H1 (cell line): ENCODE results near the gene GPR68. TPM values are rescaled to one million over a fixed set of nuclear protein-coding genes. Genes with fewer than 3 reads are reported as not detected.

Experiments used
- CTCF ChIA-PET: fragments of 300-600 bp; sonication (Branson Sonifier 250); formaldehyde crosslinking; loops from one replicate; lab custom pipeline; 2021; ENCODE audit not compliant: partially characterized antibody; lab: Charles Lee
- POLR2A ChIA-PET: fragments of 300-600 bp; sonication (Branson Sonifier 250); formaldehyde crosslinking; loops from one replicate; lab custom pipeline; 2021; ENCODE audit warnings: inconsistent platforms; ENCODE audit not compliant: partially characterized antibody; lab: Charles Lee
- DNase-seq, 2 experiments: peaks; one replicate each; pipeline versions ENCODE4 v3.0.0 to v3.0.0-alpha.2; 2010 to 2022; ENCODE audit warnings: low spot score in 2 of 2, low read depth in 1 of 2, mixed read lengths in 1 of 2
- FAIRE-seq: peaks from 2 replicates; lab custom pipeline; 2011; peaks lifted over from hg19 to GRCh38; lab: Jason Lieb, UNC
- H2AFZ ChIP-seq: 2 replicates; pipeline ENCODE4 v1.8.1; 2012; ENCODE audit warnings: low read length, inconsistent platforms
- H2AK5ac ChIP-seq: 2 replicates; pipeline ENCODE4 v1.6.1; 2013; ENCODE audit warnings: low read depth, low read length
- H2BK120ac ChIP-seq: replicated peaks from 2 replicates; pipeline ENCODE3; 2013; ENCODE audit warnings: low read depth, low read length, inconsistent platforms
- H2BK12ac ChIP-seq: 2 replicates; pipeline ENCODE4 v1.6.1; 2013; ENCODE audit warnings: low read depth, low read length
- H2BK15ac ChIP-seq: 2 replicates; pipeline ENCODE4 v1.6.1; 2013; ENCODE audit warnings: low read length
- H2BK20ac ChIP-seq: 2 replicates; pipeline ENCODE4 v1.6.1; 2013; ENCODE audit warnings: low read length
- H2BK5ac ChIP-seq: 2 replicates; pipeline ENCODE4 v1.6.1; 2013; ENCODE audit warnings: low read depth, low read length
- H3K14ac ChIP-seq: 2 replicates; pipeline ENCODE4 v1.6.1; 2013; ENCODE audit warnings: inconsistent platforms; ENCODE audit not compliant: insufficient read length
- H3K18ac ChIP-seq: 2 replicates; pipeline ENCODE4 v1.6.1; 2013; ENCODE audit warnings: low read length; ENCODE audit errors: extremely low read depth
- H3K23ac ChIP-seq: 2 replicates; pipeline ENCODE4 v1.6.1; 2013; ENCODE audit warnings: inconsistent platforms; ENCODE audit not compliant: insufficient read length
- H3K23me2 ChIP-seq: 2 replicates; pipeline ENCODE4 v1.6.1; 2013; ENCODE audit warnings: low read depth, low read length
- H3K27ac ChIP-seq: 2 replicates; pipeline ENCODE4 v1.6.1; 2011; ENCODE audit warnings: low read depth, low read length, inconsistent platforms
- H3K27me3 ChIP-seq, 4 experiments: replicated peaks in 1 of 4; 1 replicate in 1 of 4; 2 replicates in 3 of 4; pipeline versions ENCODE4 v1.6.1 to v1.8.1; 2011 to 2013; ENCODE audit warnings: low read length in 3 of 4, mild to moderate bottlenecking in 3 of 4, inconsistent platforms in 2 of 4, mixed read lengths in 2 of 4, moderate library complexity in 1 of 4; ENCODE audit not compliant: control insufficient read depth in 3 of 4, insufficient read depth in 3 of 4; ENCODE audit errors: extremely low read depth in 1 of 4
- H3K36me3 ChIP-seq, 4 experiments: 2 replicates each; pipeline versions ENCODE4 v1.6.1 to v1.8.1; 2011 to 2013; ENCODE audit warnings: mild to moderate bottlenecking in 4 of 4, low read length in 3 of 4, moderate library complexity in 2 of 4, control low read depth in 1 of 4, inconsistent platforms in 1 of 4; ENCODE audit not compliant: insufficient read depth in 4 of 4, control insufficient read depth in 2 of 4
- H3K4ac ChIP-seq: replicated peaks from 2 replicates; pipeline ENCODE3; 2013; ENCODE audit warnings: low read length, low read depth, mixed read lengths, inconsistent platforms; ENCODE audit not compliant: insufficient read length
- H3K4me1 ChIP-seq, 4 experiments: replicated peaks in 1 of 4; 1 replicate in 1 of 4; 2 replicates in 3 of 4; pipeline versions ENCODE4 v1.6.1 to v1.8.1; 2011 to 2013; ENCODE audit warnings: low read length in 3 of 4, inconsistent platforms in 2 of 4, mixed read lengths in 1 of 4; ENCODE audit not compliant: insufficient read depth in 4 of 4, control insufficient read depth in 3 of 4
- H3K4me2 ChIP-seq, 2 experiments: 2 replicates each; pipeline versions ENCODE4 v1.6.1 to v1.8.1; 2011 to 2013; ENCODE audit warnings: low read depth in 2 of 2, low read length in 2 of 2, control low read depth in 1 of 2, inconsistent platforms in 1 of 2, mild to moderate bottlenecking in 1 of 2; ENCODE audit not compliant: insufficient read depth in 1 of 2
- H3K4me3 ChIP-seq, 4 experiments: fragments of 200-600, 300-600 bp in 1 of 4; sonication (generic), shearing (Covaris generic), sonication (Bioruptor Twin) in 1 of 4; 2 replicates each; pipeline versions ENCODE4 v1.5.1 to v1.8.1; 2011 to 2016; ENCODE audit warnings: low read length in 4 of 4, low read depth in 3 of 4, control low read depth in 2 of 4, inconsistent platforms in 2 of 4, mild to moderate bottlenecking in 2 of 4, mixed read lengths in 1 of 4, moderate library complexity in 1 of 4; ENCODE audit not compliant: insufficient read depth in 2 of 4; ENCODE audit errors: extremely low read depth in 1 of 4
- H3K56ac ChIP-seq: replicated peaks from 2 replicates; pipeline ENCODE3; 2013; ENCODE audit warnings: low read depth, mild to moderate bottlenecking, mixed read lengths, low read length, inconsistent platforms; ENCODE audit not compliant: insufficient read length
- H3K79me1 ChIP-seq: 2 replicates; pipeline ENCODE4 v1.6.1; 2013; ENCODE audit warnings: low read depth, low read length, control low read depth
- H3K79me2 ChIP-seq, 2 experiments: 2 replicates each; pipeline versions ENCODE4 v1.6.1 to v1.8.1; 2012 to 2013; ENCODE audit warnings: low read length in 2 of 2, mild to moderate bottlenecking in 2 of 2, inconsistent platforms in 1 of 2; ENCODE audit not compliant: insufficient read depth in 2 of 2, control insufficient read depth in 1 of 2
- H3K9ac ChIP-seq, 4 experiments: replicated peaks in 1 of 4; 1 replicate in 1 of 4; 2 replicates in 3 of 4; pipeline versions ENCODE4 v1.6.1 to v1.8.1; 2011 to 2013; ENCODE audit warnings: low read depth in 3 of 4, low read length in 3 of 4, control low read depth in 2 of 4, mild to moderate bottlenecking in 2 of 4, moderate library complexity in 2 of 4, inconsistent platforms in 1 of 4; ENCODE audit errors: extremely low read depth in 1 of 4
- H3K9me3 ChIP-seq, 2 experiments: 2 replicates each; pipeline versions ENCODE4 v1.6.1 to v1.8.1; 2012 to 2013; ENCODE audit warnings: mild to moderate bottlenecking in 2 of 2, moderate library complexity in 2 of 2, control low read depth in 1 of 2, inconsistent platforms in 1 of 2, low read depth in 1 of 2, low read length in 1 of 2, mixed read lengths in 1 of 2; ENCODE audit not compliant: insufficient read depth in 2 of 2
- H4K20me1 ChIP-seq, 2 experiments: replicated peaks in 1 of 2; 2 replicates each; pipeline versions ENCODE3 to v1.8.1; 2011 to 2013; ENCODE audit warnings: inconsistent platforms in 2 of 2, low read length in 2 of 2, mild to moderate bottlenecking in 1 of 2; ENCODE audit not compliant: insufficient read depth in 2 of 2, control insufficient read depth in 1 of 2
- H4K5ac ChIP-seq: 2 replicates; pipeline ENCODE4 v1.6.1; 2013; ENCODE audit warnings: low read length, low read depth, mixed read lengths, inconsistent platforms; ENCODE audit not compliant: insufficient read length
- H4K8ac ChIP-seq: 2 replicates; pipeline ENCODE4 v1.8.0; 2013; ENCODE audit warnings: mild to moderate bottlenecking, moderate library complexity, low read length, inconsistent platforms; ENCODE audit not compliant: insufficient read depth; ENCODE audit errors: extremely low read depth
- H4K91ac ChIP-seq: replicated peaks from 2 replicates; pipeline ENCODE3; 2013; ENCODE audit warnings: low read length, mixed read lengths, inconsistent platforms; ENCODE audit not compliant: insufficient read length
- CBX8 ChIP-seq: fragments of 300-800, 300-1000 bp; sonication (generic); IDR thresholded peaks from 2 replicates; pipeline ENCODE4 v1.7.1; 2016; ENCODE audit warnings: low read depth, low read length, borderline replicate concordance
- CTBP2 ChIP-seq: IDR thresholded peaks from 2 replicates; pipeline ENCODE4 v1.7.0; 2011; ENCODE audit warnings: borderline replicate concordance, mild to moderate bottlenecking, moderate library complexity, mixed read lengths, low read length; ENCODE audit not compliant: insufficient read depth, insufficient read length
- GTF2F1 ChIP-seq: IDR thresholded peaks from 2 replicates; pipeline ENCODE4 v1.6.1; 2012; ENCODE audit warnings: low read depth, low read length, improper control_type of control experiment, borderline replicate concordance
- SIRT6 ChIP-seq: IDR thresholded peaks from one replicate; pipeline ENCODE4 v1.7.1; 2012; ENCODE audit warnings: low read length, inconsistent platforms
- SP4 ChIP-seq: IDR thresholded peaks from 2 replicates; pipeline ENCODE4 v1.6.1; 2012; ENCODE audit warnings: low read length, inconsistent platforms
- SRF ChIP-seq: IDR thresholded peaks from 2 replicates; pipeline ENCODE4 v1.6.1; 2011; ENCODE audit warnings: mild to moderate bottlenecking, low read depth, low read length, moderate library complexity
- TAF7 ChIP-seq: optimal IDR thresholded peaks from 2 replicates; pipeline ENCODE3; 2011; ENCODE audit warnings: low read depth, mild to moderate bottlenecking, inconsistent platforms, low read length, moderate library complexity, borderline replicate concordance
- TCF12 ChIP-seq: IDR thresholded peaks from 2 replicates; pipeline ENCODE4 v1.6.1; 2011; ENCODE audit warnings: low read depth, mild to moderate bottlenecking, low read length
- WGBS, 2 experiments: shearing (Covaris generic) in 1 of 2; methylation state at CpG; one replicate each; pipeline versions ENCODE4 v1.1.6 to v1.1.7; 2013 to 2015; ENCODE audit warnings: low lambda C conversion rate in 2 of 2, mixed read lengths in 2 of 2, inconsistent platforms in 1 of 2, low coverage in 1 of 2, missing lambda C conversion rate in 1 of 2; ENCODE audit not compliant: insufficient replicate concordance in 2 of 2, insufficient coverage in 1 of 2, insufficient read length in 1 of 2; ENCODE audit errors: extremely low coverage in 1 of 2, missing lambda C conversion rate in 1 of 2; 5-methylcytosine and 5-hydroxymethylcytosine counted together
- polyA plus RNA-seq, 7 experiments: library from polyadenylated mRNA; depleted of rRNA in 3 of 7; stranded (reverse) in 5 of 7; unstranded in 2 of 7; fragments of >200 nt in 5 of 7; fragments of 200-250 nt in 2 of 7; gene quantifications; 1 replicate in 5 of 7; 2 replicates in 1 of 7; 4 replicates in 1 of 7; pipeline versions ENCODE4 v1.2.1 to v1.2.3, GENCODE V29; 2011 to 2013; ENCODE audit warnings: missing spikeins in 2 of 7, mixed read lengths in 2 of 7
- total RNA-seq: library from RNA; stranded (reverse); fragmentation: NEBNext Ultra II Directional; extraction: Animal tissue kit (Norgen Biotek cat#: 25700); gene quantifications from 2 replicates; pipeline ENCODE4 v1.2.1, GENCODE V29; 2021
- TF ChIP-seq, protein P1 (sequence below): IDR thresholded peaks from 2 replicates; pipeline ENCODE4 v1.6.1; 2011; ENCODE audit warnings: low read depth, mild to moderate bottlenecking, low read length; ENCODE audit not compliant: insufficient read depth
- TF ChIP-seq, protein P2 (sequence below): IDR thresholded peaks from 2 replicates; pipeline ENCODE4 v1.6.1; 2012; ENCODE audit warnings: inconsistent platforms
- TF ChIP-seq, protein P3 (sequence below): IDR thresholded peaks from 2 replicates; pipeline ENCODE4 v1.6.1; 2011; ENCODE audit warnings: low read length, improper control_type of control experiment

The GPR68 gene
- total and polyA plus RNA-seq, 2 of the 8 experiments (the other 6 are each of a cell fraction or from before 2014, with no cell fraction given): 0.22 to 0.76 TPM

DNA sequence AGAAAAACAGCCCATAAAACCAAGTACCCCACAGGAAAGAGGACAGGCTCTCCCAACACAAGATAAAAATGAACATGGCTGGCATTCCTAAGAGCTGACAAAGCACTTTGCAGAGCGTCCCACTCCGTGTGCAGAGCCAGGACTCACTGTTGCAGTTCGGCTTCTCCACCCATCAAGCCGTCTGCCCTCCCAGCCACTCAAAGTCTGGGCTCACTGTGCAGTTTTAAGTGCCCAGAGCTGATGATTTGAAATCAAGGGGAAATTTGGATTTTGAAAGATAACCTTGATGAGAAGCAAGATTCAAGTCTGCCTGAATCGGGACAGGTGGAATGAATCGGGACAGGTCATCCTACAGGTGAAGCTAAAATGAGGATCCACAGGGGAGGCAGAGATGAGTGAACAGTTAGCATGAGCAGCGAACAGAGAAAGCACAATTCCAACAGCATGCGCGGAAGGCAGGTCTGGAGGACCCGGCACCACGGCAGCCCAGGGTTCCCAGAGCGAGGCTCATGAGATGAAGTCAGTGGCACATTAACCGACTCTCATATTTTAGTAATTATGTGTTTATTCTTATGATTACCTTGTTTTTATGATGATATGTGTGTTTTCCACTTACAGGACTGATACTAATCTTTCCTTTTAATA lies 39.8 kb upstream of the GPR68 start:
- H2AFZ ChIP-seq: no peak overlapping the region
- no peak overlapping the region for H3K14ac ChIP-seq
- 94% methylated on average over 13 of the region's 13 CpGs; no CpG with 5 or more reads in 1 of the 2 experiments for whole genome bisulfite sequencing, 2 experiments
- no peak overlapping the region for H3K27ac ChIP-seq
- peaks cover 12 to 57% (median 38%) of the 10 kb centered on the region in 4 experiments for H3K36me3 ChIP-seq
- H4K20me1 ChIP-seq: peaks cover 1 to 3% of the 10 kb centered on the region in 2 experiments
- no peak overlapping the region for H3K9ac ChIP-seq
- H3K4me1 ChIP-seq: no peaks in the 10 kb centered on the region
- peak overlapping the region; percentile 26; the same call in 1 of the 2 replicates for H4K8ac ChIP-seq
- POLR2A ChIA-PET: no interaction called here
- H3K4me2 ChIP-seq: no peak overlapping the region
- no peak overlapping the region for H2BK12ac ChIP-seq
- no peak overlapping the region for H3K23ac ChIP-seq
- H3K18ac ChIP-seq: no peak overlapping the region
- no peak overlapping the region for H3K56ac ChIP-seq
- H3K23me2 ChIP-seq: no peaks in the 10 kb centered on the region
- H2BK15ac ChIP-seq: no peak overlapping the region
- H4K91ac ChIP-seq: no peak overlapping the region
- no peaks in the 10 kb centered on the region for H3K79me1 ChIP-seq
- H3K4ac ChIP-seq: no peak overlapping the region
- no peak overlapping the region for H2AK5ac ChIP-seq
- CTCF ChIA-PET: interaction anchor here (0.7 to 7.5 kb wide), 8 partner anchors 13 to 108 kb away, joined by 3 to 84 read pairs (median 6); no protein-coding TSS in a partner anchor
- no peak for FAIRE-seq
- H2BK120ac ChIP-seq: no peak overlapping the region
- H2BK20ac ChIP-seq: no peak overlapping the region
- H2BK5ac ChIP-seq: no peak overlapping the region
- H3K27me3 ChIP-seq: no peaks in the 10 kb centered on the region
- H3K79me2 ChIP-seq: no peaks in the 10 kb centered on the region
- no peak overlapping the region for H4K5ac ChIP-seq
- no peaks in the 10 kb centered on the region for H3K9me3 ChIP-seq
- DNase-seq: no peak
- H3K4me3 ChIP-seq: no peak overlapping the region
- TF ChIP-seq TCF12 (no peak), TAF7 (no peak), CTBP2 (no peak), SP4 (no peak), SRF (no peak), SIRT6 (no peak), GTF2F1 (no peak), CBX8 (no peak)
- TF ChIP-seq, protein P1, sequence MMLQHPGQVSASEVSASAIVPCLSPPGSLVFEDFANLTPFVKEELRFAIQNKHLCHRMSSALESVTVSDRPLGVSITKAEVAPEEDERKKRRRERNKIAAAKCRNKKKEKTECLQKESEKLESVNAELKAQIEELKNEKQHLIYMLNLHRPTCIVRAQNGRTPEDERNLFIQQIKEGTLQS: no peak
- TF ChIP-seq, protein P2, sequence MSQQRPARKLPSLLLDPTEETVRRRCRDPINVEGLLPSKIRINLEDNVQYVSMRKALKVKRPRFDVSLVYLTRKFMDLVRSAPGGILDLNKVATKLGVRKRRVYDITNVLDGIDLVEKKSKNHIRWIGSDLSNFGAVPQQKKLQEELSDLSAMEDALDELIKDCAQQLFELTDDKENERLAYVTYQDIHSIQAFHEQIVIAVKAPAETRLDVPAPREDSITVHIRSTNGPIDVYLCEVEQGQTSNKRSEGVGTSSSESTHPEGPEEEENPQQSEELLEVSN: no peak
- TF ChIP-seq, protein P3, sequence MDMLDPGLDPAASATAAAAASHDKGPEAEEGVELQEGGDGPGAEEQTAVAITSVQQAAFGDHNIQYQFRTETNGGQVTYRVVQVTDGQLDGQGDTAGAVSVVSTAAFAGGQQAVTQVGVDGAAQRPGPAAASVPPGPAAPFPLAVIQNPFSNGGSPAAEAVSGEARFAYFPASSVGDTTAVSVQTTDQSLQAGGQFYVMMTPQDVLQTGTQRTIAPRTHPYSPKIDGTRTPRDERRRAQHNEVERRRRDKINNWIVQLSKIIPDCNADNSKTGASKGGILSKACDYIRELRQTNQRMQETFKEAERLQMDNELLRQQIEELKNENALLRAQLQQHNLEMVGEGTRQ: no peak
